IPS-11a (cell line): ENCODE results near the gene PHLDA1.
"Not testable (repeated sequence)": the region's sequence is repeated elsewhere in the genome, so short reads cannot be mapped to it uniquely, and the experiment has no call there.

Experiments
- H3K4me3 ChIP-seq: one replicate; pipeline ENCODE4 v1.5.1; 2013; ENCODE audit warnings: low read depth, low read length, control low read depth

PHLDA1 gene

DNA sequence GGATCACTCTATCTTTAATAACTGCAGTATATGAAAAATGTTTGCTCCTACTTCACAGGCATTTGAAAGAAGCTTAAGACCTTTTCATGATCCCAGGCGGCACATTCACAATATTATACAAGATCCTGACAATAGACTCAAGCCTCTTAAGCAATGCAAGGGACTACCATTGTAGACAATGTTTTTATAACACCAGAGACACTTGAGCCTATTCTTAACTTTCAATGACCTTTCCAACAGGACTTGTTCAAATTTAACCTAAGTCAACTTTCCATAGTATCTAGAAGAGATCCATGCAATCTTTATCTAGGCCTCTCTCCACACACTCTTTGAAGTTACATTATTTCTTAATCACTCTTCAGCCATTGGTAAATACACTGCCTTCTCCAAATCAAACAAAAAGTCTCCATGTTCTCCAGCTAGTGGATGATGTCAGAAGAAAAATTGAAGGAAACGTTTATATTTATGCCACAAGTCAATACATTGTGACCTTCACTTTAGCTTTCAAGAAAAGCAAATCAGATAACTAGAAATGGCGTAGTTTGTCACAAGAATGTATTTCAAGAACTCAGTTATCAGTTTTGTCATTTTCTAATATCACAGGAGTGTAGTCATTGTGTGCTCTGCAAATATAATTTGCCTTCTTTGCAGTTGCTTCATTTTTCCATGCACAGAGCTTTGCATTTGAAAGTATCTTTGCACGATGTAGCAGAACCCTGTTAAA lies 41.2 kb downstream of the PHLDA1 start:
- no peak overlapping the region for H3K4me3 ChIP-seq

- not testable (repeated sequence) for H3K4me3 ChIP-seq
These were observed 43.9 kb downstream of the PHLDA1 start for GRCh38 chr12:75987709-75988108.

DNA sequence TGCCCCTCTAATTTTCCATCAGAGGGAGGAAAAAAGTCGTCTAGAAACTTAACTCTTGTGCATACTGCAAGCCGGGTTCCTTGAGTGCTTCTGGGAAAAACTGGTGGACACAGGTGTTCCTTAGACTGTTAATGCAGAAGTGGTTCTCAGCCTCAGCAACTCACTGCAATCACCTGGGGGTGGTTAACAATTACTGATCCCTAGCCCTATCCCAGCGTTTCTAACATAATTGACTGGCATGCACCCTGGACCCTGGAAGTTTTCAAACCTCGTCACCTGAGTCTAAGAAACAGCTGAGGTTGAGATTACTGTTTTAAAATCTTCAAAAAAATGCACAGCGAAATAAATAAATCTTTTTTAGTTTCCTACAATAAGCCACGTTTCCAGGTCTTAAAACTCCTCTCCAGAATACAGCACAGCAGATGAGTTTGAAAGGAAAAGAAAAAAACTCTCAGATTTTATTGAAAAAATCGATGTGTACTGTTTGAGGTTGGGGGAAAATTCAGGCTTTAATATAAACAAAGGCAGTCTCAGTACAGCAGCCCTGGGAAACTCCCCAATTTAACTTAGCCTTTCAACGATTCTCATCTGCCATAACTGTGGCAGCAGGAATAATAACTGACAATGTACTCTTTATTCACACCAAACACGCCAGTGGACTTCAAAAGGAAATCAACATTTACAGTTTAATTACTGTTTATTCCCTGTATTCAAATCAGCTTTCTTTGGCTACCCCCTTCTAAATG lies 45.4 kb downstream of the PHLDA1 start:
- no peak overlapping the region for H3K4me3 ChIP-seq

- H3K4me3 ChIP-seq = no peak overlapping the region
These were observed 46.0 kb downstream of the PHLDA1 start for GRCh38 chr12:75985566-75985965.

- no peak overlapping the region for H3K4me3 ChIP-seq
These were observed 46.9 kb downstream of the PHLDA1 start for GRCh38 chr12:75984577-75985182.

DNA sequence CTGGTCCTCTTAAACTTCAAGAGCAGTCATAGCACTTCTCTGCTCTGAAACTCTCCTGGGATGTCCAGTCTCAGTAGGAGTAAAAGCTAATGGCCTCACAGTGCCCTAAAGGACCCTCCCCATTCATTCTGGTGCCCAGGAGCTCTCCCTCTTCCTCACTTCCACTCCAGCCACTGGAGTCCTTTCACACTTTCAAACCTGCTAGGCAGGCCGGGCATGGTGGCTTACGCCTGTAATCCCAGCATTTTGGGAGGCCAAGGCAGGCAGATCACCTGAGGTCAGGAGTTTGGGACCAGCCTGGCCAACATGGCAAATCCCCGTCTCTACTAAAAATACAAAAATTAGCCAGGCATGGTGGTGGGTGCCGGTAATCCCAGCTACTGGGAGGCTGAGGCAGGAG lies 47.7 kb downstream of the PHLDA1 start:
- not testable (repeated sequence) for H3K4me3 ChIP-seq

GRCh38 chr12:75982979-75983660 lies 48.5 kb downstream of the PHLDA1 start:
- H3K4me3 ChIP-seq = no peak overlapping the region

- no peak overlapping the region for H3K4me3 ChIP-seq
These were observed 49.4 kb downstream of the PHLDA1 start for GRCh38 chr12:75982169-75982564.

- no peak overlapping the region for H3K4me3 ChIP-seq
These were observed 50.1 kb downstream of the PHLDA1 start for GRCh38 chr12:75981247-75982168.

DNA sequence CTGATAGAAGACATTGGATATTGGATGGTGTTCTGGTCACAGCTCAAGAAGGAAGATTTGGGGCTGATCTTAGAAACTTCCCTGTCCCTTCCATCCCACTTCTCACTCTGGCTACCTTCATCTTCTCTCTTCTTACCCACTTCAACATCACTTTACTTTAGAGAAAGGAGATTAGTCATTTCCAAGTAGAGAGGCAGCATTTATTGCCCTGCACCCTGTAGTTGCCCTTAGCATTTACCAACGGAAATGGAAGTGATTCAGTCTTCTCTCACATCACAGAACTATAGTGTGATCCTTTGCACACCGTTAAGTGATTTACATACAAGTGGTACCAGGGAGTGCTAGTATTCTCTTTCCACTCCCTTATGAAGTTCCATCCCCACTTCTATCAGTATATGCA lies 52.4 kb downstream of the PHLDA1 start:
- no peak overlapping the region for H3K4me3 ChIP-seq

GRCh38 chr12:75978677-75979076 lies 52.9 kb downstream of the PHLDA1 start:
- H3K4me3 ChIP-seq = no peak overlapping the region

DNA sequence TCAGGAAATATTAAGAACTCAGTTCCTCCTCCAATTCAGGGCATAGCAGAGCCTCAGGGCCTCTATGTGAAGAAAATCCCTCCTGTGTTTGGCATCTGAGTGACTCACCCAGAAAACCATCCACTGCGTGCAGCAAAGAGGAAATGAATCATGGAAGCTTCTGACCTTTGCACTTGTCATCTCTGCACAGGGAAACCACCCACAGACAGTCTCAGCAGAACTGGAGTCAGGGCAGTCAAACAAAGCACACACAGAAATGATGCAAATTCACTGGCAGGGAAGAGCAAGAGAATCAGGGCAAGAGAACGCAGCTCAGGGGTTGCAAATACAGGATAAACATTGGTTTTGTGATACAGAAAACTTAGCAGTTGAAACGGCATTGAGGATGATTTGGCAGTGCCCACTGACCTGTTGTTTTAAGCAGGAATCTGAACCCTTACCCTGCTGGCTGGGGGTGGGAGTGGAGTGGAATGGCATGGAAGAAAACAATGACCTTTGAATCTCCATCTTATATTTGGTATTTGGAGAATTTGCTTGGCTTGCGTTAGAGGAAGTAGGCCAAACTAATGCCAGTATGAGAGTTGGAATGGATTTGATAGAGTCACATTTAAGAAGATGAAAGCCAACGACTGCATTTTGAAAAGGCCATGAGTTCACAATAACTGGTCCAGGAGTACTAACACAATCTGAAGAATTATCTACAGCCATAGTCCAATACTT lies 53.5 kb downstream of the PHLDA1 start:
- no peak overlapping the region for H3K4me3 ChIP-seq

DNA sequence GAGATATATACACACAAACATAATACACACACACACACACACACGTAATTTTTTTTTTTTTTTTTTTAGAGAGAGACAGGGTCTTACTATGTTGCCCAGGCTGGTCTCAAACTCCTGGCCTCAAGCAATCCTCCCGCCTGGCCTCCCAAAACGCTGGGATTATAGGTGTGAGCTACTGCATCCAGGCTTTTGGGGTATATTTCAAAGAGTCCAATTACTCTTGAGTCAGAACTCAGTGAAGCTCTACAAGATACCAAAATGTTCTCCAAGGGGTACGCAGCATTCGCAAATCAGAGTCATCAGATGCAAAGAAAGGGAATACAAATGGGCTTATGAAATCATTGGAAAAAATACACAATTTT lies 54.0 kb downstream of the PHLDA1 start:
- no peak overlapping the region for H3K4me3 ChIP-seq

GRCh38 chr12:75976913-75977312 lies 54.7 kb downstream of the PHLDA1 start:
- H3K4me3 ChIP-seq = no peak overlapping the region

DNA sequence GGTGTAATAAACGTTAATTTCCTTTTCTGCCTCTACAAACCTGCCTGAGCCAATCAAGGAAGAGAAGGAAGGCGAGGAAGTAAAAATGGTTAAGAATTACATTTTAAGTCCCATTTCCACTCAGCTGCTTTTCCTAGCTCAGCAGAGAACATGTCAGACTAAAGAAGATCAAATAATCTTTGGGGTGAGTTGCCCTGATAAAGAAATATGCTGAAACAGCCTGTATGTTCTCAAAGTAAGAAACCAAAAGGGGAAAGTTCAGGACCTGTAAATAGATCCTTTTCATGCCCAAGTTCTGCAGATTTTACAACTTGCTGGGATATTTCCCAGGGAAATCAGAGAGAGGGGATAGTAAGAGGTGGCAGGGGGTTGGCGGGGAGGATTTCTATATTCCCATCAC lies 55.5 kb downstream of the PHLDA1 start:
- no peak overlapping the region for H3K4me3 ChIP-seq

DNA sequence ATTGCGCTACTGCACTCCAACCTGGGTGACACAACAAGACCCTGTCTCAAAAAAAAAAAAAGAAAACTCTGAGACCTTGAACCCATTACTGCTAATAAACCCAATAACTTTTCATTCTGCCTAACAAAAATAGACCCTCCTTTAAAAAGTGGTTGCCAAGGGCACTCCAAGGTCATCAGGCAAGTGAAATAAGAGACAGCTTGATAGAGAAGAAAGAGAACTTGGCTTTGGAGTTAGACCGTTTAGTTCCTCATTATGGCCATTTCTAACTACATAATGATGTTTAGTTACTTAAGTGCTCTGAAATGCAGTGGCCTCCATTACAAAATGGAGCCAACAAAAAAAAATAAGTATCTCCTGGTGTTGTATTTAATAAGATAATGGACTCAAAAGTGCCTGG lies 55.9 kb downstream of the PHLDA1 start:
- H3K4me3 ChIP-seq = no peak overlapping the region
